Stomach (tissue), 4 donors: ENCODE results near the gene SSBP4.

Experiments
- POLR2AphosphoS5 ChIP-seq, 3 donors: sonication (generic); formaldehyde crosslinking; IDR thresholded peaks; one replicate each; pipeline ENCODE4 v1.6.1; 2016; ENCODE audit warnings: antibody characterized with exemption in 3 of 3
- TF ChIP-seq, protein P1 (sequence below), 7 experiments: fragments of 450-650 bp in 4 of 7; fragments of 200-600 bp in 3 of 7; sonication (generic) in 3 of 7; IDR thresholded peaks; one replicate each; pipeline ENCODE4 v1.5.1; 2016 to 2019; ENCODE audit warnings: antibody characterized with exemption in 7 of 7, control low read depth in 2 of 7, mild to moderate bottlenecking in 1 of 7

DNA sequence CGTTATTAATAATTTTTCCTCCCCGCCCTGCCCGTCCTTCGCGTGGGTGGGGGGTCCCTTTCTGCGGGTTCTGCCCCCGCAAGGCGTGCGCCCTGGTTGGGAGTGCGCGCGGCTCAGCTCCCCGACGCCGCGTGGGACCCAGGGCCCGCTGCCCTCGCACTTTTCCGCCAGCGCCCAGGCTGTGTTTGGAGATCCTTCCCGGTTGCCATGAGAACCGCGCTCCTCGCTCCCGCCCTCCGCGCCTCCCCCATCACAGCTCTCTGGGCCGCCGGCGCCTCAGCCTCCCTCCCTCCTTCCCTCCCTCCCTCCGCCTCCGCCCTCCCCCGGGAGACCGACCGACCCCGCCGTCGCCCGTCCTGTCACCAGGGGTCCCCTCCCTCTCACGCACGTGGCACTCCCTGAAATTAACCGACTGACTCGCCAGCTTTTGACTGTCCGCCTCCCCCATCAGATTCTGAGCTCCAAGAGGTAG, 2.4 kb upstream of the SSBP4 start:
- TF ChIP-seq, protein P1, sequence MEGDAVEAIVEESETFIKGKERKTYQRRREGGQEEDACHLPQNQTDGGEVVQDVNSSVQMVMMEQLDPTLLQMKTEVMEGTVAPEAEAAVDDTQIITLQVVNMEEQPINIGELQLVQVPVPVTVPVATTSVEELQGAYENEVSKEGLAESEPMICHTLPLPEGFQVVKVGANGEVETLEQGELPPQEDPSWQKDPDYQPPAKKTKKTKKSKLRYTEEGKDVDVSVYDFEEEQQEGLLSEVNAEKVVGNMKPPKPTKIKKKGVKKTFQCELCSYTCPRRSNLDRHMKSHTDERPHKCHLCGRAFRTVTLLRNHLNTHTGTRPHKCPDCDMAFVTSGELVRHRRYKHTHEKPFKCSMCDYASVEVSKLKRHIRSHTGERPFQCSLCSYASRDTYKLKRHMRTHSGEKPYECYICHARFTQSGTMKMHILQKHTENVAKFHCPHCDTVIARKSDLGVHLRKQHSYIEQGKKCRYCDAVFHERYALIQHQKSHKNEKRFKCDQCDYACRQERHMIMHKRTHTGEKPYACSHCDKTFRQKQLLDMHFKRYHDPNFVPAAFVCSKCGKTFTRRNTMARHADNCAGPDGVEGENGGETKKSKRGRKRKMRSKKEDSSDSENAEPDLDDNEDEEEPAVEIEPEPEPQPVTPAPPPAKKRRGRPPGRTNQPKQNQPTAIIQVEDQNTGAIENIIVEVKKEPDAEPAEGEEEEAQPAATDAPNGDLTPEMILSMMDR (IDR thresholded peaks at IDR 0.05): no peak
- TF ChIP-seq POLR2AphosphoS5 (IDR thresholded peaks at IDR 0.05): peak in 1 of 3 donors; percentile 8
